GOT3 (cell line): ENCODE data around the gene WFDC1.

Experiments
- DNase-seq: peaks from one replicate; lab custom pipeline; 2025; ENCODE audit warnings: mixed read lengths; lab: John Stamatoyannopoulos, UW

WFDC1 gene, protein sequence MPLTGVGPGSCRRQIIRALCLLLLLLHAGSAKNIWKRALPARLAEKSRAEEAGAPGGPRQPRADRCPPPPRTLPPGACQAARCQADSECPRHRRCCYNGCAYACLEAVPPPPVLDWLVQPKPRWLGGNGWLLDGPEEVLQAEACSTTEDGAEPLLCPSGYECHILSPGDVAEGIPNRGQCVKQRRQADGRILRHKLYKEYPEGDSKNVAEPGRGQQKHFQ

DNA sequence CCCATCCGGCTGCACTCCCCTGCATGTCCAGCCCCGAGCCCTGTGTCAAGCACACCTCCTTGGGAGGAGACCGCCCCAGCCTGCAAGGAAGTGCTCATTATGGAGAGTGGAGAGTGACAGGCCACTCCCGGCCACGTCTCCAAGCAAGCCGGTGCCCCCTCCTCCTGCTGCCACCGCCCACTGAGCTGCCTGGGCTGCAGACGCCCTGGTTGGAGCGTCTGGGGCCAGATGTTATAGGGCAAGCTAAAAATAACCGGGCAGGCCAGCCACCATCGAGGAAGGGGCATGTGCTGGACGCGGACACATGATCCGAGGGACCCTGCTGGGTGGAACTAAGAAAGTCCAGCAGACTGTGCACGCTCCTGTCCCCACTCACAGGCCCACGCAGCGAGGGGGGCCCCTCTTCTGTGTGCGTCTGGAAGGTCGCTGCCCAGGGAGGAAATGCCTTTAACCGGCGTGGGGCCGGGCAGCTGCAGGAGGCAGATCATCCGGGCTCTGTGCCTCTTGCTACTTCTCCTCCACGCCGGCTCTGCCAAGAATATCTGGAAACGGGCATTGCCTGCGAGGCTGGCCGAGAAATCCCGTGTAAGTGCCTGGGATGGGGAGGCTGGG is at the start of gene WFDC1:
WFDC1 (plus strand) TSS at position 348 of the 612 bp plus-strand sequence; CDS start at position 442, 94 bp downstream.
- no peak for DNase-seq

DNA sequence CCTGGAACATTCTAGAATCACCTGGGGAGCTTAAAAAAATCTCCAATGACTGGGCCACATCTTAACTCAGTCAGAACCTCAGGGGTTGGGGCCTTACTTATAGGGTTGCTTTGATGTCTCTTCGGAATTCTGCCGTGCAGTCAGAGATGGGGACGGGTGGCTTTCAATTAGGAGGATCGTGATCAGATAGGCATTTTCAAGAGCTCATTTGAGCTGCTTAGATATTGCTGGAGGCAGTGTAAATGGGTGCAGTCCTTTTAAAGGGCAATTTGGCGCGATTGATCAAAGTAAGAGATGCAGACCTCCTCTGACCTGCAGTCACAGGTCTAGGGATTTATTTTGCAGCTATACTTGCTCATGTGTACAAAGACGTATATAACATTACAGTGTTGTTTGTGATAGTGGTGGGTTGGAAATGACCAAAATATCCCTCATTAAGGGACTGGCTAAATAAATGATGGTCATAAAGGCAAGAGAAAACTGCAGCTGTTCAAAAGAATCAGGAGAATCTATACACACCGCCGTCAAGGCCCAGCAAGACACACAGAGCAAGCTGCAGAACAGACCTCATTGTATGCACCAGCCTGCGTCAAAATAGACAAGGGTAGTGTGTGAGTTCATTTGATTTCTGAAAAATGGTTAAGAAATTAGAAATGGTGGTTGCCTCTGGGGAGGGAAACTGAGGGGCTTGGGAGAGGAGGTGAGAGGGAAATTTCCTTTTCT is 48.6 kb upstream of the WFDC1 start:
- DNase-seq: no peak

DNA sequence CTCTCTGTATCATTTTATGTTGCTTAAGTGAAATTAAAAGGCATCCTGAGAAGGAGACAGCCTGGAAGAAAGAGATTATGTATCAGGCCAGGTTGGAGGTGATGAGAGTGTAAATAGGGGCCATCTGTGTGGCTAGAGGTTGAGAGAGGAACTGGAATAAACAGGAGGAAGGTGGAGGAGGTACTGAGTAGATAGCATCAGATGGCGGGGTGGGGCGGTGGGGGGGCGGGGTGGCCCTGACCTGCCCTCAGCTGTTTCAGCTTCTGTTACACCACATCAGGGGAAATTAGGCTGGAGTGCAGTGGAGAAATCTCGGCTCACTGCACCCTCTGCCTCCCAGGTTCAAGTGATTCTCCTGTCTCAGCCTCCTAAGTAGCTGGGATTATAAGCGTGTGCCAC is 48.0 kb upstream of the WFDC1 start:
- DNase-seq: no peak

DNA sequence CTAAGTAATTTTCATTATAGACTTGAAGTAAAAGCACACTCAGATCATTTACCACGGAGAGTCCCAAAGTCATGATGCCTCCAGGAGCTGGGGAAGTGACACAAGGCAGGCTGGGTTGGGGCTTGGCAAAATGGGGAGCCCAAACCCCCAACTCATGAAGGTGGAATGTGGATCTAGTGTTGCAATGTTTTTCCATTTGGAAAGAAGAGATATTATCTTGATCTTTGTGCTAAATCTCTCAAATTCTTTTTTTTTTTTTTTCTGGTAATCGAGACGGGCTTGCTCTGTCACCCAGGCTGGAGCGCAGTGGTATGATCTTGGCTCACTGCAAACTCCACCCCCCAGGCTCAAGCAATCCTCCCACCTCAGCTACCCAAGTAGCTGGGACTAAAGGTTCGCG is 47.3 kb upstream of the WFDC1 start:
- no peak for DNase-seq

DNA sequence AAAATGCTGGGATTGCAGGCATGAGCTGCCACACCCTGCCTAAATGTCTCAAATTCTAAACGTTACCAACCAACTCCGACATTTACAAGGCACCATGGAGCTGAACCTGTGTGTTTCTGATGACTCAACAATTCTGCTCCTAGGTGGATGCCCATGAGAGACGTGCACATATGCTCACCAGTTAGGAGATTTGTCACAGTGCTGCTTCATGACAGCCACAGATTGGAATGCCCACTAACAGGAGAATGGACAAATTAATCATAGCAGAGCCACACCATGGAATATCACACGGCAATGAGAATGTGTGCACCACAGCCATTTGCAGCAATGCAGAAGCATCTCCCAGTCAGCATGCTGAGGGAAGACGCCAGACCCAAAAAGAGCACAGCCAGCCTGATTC is 46.8 kb upstream of the WFDC1 start:
- no peak for DNase-seq

DNA sequence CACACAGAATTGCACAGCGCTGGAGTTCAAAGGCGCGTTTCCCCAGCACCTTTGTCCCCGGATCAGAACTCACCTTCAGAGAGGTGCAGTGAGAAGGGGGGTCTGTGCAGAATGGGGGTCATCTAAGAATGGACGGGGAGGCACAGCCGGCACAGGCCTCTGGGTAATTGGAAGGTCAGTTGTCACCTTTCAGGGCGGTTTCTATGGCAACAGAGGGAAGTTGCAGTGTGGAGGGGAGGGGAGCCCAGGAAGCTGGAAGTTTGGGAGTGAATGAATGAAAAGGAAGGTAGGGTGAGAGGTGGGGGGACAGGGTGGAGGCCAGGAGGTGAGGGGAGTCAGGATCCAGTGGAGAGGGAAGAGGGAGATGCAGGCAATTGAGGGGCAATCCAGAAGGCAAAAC is 42.5 kb upstream of the WFDC1 start:
- DNase-seq: no peak

DNA sequence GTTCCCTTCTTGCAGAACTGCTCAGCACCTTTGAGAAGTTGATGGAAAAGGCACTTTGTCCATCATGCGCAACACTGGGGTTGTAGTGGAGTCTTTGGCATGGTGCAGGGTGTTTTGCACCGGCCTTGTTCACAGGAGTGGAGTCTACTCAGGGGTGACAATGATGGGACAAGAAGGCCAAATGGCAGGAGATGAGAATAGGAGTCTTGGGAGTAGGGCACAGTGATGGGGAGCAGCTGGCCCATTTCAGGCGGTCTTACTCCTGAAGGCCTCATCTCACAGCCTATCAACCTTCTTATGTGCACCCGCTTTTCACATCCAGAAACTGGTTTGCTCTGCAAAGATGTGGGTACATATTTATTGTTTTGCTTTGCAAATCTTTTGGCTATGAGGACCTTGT is 41.5 kb upstream of the WFDC1 start:
- no peak for DNase-seq

DNA sequence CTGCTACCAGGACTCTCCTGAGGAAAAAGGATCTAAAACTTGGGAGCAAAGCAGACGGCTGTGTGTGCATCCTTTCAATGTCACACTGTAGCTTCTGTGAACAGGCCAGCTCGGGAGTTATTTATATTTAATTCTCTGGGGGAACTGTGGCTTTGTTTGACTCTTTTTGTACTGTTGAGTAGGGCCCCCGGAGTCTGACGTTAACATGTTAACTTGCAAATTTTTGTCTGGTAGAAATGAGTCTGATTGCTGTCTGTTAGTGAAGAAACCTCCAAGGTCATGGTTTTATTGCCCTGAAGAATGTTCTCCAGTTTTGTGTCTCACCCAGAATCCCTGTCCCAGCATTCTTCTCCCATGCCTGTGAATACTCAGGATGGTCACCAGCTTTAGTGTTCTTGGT is 40.6 kb upstream of the WFDC1 start:
- DNase-seq: no peak

DNA sequence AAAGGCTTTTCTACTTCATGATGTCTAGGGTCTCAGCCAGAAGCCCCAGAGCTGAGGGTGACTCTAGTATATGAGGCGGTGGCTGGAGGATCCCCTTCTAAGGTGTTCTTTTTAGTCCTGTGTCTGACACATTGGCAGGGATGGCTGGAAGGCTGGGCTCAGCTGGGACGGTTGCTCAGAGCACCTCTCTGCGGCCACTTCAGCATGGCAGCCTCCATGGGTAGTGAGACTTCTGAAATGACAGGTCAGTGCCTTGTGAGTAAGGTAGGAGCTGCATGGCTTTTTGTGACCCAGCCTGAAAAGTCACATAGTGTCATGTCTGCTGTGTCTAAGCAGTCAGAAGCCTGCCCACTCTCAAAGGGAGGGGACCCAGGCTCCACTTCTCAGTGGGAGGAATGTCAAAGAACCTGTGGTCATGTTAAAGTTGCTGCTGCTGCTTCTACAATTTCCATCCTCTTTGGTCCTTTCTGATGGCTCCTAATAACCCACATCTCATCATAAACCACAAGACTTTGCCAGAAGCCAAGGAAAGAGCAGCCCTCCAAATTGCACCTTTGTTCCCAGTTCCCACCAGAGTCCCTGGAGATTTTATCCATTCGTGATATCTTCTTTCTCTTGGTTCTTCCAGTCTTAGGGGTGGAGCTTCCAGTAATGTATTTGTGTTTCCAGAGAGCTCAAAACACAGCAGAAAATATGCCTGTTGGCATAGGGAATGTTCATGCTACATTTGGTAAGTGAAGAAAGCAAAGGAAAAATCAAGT is 39.4 kb upstream of the WFDC1 start:
- DNase-seq: no peak

DNA sequence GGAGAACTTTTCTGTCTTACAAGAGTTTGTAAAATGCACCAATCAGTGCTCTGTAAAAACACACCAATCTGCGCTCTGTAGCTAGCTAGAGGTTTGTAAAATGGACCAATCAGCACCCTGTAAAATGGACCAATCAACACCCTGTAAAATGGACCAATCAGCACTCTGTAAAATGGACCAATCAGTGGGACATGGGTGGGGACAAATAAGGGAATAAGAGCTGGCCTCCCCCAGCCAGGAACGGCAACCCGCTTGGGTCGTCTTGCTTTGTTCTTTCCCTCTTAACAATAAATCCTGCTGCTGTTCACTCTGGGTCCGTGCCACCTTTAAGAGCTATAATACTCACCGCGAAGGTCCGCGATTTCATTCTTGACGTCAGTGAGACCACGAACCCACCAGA is 36.4 kb upstream of the WFDC1 start:
- no peak for DNase-seq

DNA sequence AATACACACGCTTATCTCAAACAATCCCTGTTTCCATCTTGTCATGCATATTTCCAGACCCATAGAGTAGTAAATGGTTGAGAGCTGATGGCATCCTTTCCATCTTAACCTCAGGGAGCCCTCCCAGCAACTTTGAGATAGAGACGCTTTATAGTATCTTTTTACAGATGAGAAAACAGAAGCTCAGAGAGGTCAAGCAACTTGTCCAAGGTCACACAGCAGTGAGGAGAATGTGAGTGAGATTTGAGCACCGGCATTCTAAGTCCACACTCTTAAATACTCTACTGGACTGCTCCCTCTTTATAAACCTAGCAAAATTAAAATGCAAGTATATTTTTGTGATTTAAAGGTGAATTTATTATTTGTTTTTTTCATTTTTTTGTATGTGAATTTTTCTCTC is 35.0 kb upstream of the WFDC1 start:
- no peak for DNase-seq

DNA sequence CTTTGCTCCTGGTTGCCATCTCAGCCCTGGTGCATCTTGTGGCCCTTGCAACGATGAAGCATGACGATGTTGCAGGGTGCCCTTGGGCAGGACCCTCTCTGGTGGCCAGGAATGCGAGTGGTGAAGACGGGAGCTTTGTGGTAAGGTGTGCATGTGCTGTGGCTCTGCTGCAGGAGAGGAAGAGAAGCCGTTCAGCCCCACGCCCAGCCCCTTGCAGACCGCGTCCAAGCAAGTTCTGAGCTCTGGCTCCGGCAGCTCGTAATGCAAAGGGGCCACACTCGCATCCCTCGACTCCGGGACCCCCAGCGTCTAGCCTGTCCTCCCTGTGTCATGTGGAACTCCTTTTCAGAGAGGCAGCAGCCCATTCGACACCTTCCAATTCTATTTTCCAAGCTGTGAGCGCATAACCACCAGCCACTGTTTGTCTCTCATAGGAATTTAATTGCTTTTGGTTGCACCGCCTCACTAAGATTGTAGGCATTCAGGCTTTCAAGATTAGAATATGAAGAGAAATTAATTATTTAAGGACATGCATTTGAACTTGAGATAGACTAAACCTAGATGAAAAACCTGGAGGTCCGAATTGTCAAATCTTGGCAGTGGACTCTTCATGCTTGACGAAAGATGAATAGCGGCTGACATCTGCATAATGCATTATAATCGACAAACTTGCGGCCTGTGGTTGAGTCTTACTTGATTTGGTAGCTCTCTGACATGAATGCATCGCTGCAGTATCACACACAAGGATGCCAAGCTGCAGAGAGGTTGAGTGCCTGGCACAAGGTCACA is 33.7 kb upstream of the WFDC1 start:
- DNase-seq: no peak

DNA sequence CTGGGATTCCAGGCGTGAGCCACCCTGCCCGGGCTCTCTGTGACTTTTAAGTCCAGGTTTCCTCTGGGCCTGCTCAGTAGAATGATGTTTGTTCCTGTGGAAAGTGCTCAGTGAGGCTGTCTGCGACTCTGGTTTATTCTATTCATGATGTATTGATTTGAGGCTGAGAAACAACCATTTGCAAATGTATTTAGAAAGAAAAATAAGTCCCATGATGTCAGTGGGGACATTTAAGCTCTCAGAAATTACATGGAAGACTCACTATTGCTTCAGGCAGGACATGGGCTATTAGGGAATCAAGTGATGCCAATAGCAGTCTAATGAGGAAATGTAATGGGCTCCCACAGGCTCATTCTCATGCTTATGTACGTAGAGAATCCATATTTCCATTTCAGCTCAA is 32.6 kb upstream of the WFDC1 start:
- DNase-seq: no peak

DNA sequence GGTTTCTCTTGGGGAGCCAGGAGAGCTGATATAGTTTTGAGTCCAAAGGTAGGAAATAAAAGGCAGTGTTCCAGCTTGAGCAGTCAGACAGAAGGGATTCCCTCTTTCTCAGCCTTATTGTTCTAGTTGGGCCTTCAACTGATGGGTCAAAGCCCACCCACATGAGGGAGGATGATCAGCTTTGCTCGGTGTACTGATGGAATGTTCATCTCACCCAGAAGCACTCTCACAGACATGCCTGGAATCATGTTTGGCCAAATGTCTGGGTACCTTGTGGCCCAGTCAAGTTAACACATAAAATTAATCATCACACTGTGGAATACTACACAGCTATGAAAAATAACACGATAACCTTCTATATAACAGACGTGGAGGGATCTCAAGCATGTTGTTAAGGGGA is 31.7 kb upstream of the WFDC1 start:
- no peak for DNase-seq

DNA sequence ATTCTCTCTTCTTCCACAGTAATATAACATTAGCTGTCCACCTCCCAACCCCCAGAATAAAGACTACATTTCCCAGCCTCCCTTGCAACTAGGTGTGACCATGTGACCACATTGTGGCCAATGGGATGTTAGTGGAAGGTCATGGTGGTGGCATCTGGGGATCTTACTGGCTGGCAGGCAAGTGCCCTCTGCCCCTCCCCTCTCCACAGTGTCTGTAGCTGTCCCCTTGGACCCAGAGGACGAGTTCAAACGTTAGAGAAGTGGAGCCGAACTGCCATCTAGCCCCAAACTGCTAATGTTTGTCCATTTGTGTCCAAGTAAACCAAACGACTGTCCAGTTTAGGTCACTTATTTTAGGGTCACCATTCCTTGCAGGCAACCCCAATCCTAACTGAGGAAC is 28.2 kb upstream of the WFDC1 start:
- DNase-seq: no peak

DNA sequence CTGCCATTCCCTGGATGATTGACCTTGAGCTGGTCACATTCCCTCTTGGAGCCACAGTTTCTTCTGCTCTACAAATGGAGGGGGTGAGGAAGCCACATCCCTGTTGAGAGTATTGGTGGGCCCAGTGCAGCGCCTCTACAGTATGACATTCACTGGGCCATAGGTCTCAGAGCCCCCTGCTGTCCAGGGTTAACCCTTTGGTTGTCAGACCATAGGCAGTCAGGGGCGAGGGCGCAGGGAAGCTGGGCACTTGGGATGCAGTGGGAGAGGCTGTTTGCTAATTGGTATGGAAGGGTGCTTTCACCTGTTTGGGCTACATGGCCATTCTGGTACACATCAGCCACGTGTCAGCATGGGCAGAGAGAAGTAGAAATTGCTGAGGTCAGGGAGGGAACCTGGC is 27.3 kb upstream of the WFDC1 start:
- no peak for DNase-seq

DNA sequence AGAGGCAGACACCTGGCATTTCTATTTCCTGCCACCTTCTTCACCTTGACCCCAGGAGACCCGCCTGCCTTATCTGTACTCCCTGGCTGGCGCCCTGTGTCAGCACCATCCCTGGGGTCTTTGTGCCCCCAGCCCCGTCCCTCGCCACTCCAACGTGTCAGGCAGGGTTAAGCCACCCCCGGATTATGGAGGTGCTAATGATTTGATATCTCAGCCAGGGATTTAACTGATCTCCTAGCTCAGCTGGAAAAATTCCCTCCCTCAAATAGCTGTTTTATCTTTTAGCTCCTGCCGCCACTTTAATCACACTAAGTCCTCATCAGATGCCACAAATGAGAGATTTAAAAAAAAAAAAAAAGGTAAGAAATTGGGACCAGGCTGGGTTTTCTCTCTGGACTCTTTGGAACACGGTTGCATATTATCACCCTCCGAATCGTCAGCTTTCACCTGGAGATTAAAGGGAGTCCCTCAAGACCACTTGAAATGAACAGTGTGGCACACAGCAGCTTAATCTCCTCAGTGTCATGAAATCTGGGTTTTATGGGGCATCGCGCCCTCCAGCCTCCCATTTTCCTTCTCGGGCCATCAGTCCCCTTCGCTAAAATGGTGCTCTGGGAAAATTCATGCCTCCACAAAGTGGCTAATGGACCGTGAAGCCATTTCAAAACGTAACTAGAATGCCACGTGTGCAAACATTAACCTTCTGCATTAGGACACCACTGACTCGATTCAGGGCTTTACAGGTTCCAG is 26.2 kb upstream of the WFDC1 start:
- DNase-seq: no peak

DNA sequence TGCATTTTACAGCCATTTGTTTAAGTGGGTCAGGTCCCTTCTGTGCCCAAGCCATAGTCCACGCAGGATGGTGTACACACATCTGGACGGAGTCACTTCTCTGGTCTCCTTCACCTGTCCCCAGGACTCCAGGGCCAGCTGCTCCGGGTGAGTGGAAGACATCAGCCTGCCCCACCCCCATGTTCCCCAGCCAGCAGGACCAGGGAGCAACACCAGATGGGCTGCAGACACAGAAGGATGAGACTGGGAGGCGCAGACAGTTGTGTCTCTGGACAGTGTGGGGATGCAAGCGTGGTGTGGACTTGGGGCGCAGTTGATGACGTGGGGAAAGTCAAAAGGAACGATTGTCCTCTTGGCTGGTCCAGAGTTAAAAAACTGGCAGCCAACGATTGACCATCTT is 24.6 kb upstream of the WFDC1 start:
- DNase-seq: no peak

DNA sequence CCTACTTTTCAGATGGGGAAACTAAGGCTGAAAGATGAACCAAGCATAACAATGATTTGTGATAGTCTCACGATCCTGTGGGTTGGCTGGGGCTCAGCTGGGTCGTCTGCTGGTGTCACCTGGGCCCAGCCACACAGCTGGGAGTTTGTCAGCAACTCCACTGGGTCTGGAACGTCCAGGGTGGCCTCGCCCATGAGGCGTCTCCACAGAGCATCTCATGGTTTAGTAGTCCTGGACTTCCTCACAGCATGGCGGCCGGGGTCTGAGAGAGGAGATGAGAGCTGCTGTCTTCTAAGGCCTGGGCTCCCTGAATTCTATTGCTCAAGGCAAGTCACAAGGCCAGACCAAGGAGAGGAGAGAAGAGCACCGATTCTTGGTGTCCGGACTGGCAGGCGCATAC is 24.1 kb upstream of the WFDC1 start:
- DNase-seq: no peak

DNA sequence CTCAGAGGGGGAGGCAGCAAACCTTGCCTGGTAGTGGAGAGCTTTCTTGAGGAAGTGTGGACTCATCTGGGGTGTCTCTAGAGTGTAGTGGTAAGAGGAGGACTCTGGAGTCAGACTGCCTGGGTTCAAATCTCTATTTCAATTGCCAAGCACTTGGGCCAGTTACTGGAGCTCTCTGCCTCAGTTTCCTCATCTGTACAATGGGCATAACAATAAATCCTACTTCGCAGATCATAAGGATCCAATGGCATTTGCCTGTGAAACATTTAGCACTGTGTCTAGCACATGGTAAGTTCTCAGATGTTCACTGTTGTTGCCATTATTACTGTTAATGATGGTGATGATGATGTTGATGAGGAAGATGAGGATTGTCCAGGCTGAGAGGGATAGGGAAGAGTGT is 23.6 kb upstream of the WFDC1 start:
- no peak for DNase-seq

DNA sequence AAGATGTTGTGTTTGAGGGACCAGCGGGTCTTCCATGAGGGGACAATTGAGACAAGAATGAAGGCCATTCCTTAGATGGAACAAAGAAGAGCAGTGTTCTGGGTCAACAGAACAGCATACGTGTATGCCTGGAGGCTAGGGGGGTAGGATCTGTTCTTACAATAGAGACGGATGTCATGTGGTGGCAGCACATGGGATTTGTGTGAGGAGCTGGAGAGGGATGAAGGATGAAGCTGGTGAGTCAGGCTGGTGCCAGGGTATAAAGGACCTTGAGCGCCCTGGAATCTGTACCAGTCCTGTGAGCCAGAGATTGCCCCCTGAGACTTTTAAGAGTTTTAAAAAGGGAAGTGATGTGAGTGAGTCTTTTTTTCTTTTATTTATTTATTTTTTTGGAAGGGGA is 22.8 kb upstream of the WFDC1 start:
- DNase-seq: no peak
